HG03196 (cell line): ENCODE results near the gene PLXDC2.
"Not testable (repeated sequence)": the region's sequence is repeated elsewhere in the genome, so short reads cannot be mapped to it uniquely, and the experiment has no call there.

ENCODE experiments used
- ATAC-seq: cut with Tn5 transposase; IDR thresholded peaks from one replicate; pipeline ENCODE4 v1.9.1; 2021; ENCODE audit not compliant: unreplicated experiment

The PLXDC2 gene

GRCh38 chr10:20017961-20018360 lies 201.7 kb downstream of the PLXDC2 start:
- ATAC-seq, result no peak

- ATAC-seq, result no peak
Observed at GRCh38 chr10:20020677-20021076, 204.4 kb downstream of the PLXDC2 start.

- ATAC-seq, result no peak
Observed at GRCh38 chr10:20029523-20029922, 213.3 kb downstream of the PLXDC2 start.

GRCh38 chr10:20033476-20033875 lies 217.2 kb downstream of the PLXDC2 start:
- no peak for ATAC-seq

- ATAC-seq, result no peak
Observed at GRCh38 chr10:20034732-20035131, 218.5 kb downstream of the PLXDC2 start.

- no peak for ATAC-seq
Observed at GRCh38 chr10:20040012-20040411, 223.8 kb downstream of the PLXDC2 start.

- ATAC-seq, result no peak
Observed at GRCh38 chr10:20041931-20042330, 225.7 kb downstream of the PLXDC2 start.

GRCh38 chr10:20045100-20045499 lies 228.9 kb downstream of the PLXDC2 start:
- not testable (repeated sequence) for ATAC-seq

GRCh38 chr10:20048161-20048560 lies 231.9 kb downstream of the PLXDC2 start:
- ATAC-seq, result no peak

GRCh38 chr10:20058135-20058534 lies 241.9 kb downstream of the PLXDC2 start:
- ATAC-seq, result no peak

GRCh38 chr10:20059084-20059835 lies 243.0 kb downstream of the PLXDC2 start:
- ATAC-seq, result no peak

GRCh38 chr10:20065814-20066213 lies 249.6 kb downstream of the PLXDC2 start:
- ATAC-seq, result no peak

GRCh38 chr10:20073167-20073566 lies 256.9 kb downstream of the PLXDC2 start:
- ATAC-seq, result no peak

GRCh38 chr10:20075713-20076112 lies 259.5 kb downstream of the PLXDC2 start:
- no peak for ATAC-seq

GRCh38 chr10:20084451-20084850 lies 268.2 kb downstream of the PLXDC2 start:
- ATAC-seq, result no peak

GRCh38 chr10:20085115-20085514 lies 268.9 kb downstream of the PLXDC2 start:
- no peak for ATAC-seq

GRCh38 chr10:20087353-20087752 lies 271.1 kb downstream of the PLXDC2 start:
- no peak for ATAC-seq

- ATAC-seq, result no peak
Observed at GRCh38 chr10:20088061-20088701, 271.9 kb downstream of the PLXDC2 start.

GRCh38 chr10:20089879-20090278 lies 273.6 kb downstream of the PLXDC2 start:
- ATAC-seq, result no peak

- no peak for ATAC-seq
Observed at GRCh38 chr10:20090831-20091230, 274.6 kb downstream of the PLXDC2 start.

GRCh38 chr10:20091698-20092097 lies 275.5 kb downstream of the PLXDC2 start:
- ATAC-seq, result no peak

- ATAC-seq, result no peak
Observed at GRCh38 chr10:20093600-20093999, 277.4 kb downstream of the PLXDC2 start.
